ENCODE data around the gene CTNNB1. TPM values are rescaled to one million over a fixed set of nuclear protein-coding genes. Genes with fewer than 3 reads are reported as not detected.

Gene CTNNB1
- total RNA-seq, 1 donor from 2014 or later, result 1,075 TPM

DNA sequence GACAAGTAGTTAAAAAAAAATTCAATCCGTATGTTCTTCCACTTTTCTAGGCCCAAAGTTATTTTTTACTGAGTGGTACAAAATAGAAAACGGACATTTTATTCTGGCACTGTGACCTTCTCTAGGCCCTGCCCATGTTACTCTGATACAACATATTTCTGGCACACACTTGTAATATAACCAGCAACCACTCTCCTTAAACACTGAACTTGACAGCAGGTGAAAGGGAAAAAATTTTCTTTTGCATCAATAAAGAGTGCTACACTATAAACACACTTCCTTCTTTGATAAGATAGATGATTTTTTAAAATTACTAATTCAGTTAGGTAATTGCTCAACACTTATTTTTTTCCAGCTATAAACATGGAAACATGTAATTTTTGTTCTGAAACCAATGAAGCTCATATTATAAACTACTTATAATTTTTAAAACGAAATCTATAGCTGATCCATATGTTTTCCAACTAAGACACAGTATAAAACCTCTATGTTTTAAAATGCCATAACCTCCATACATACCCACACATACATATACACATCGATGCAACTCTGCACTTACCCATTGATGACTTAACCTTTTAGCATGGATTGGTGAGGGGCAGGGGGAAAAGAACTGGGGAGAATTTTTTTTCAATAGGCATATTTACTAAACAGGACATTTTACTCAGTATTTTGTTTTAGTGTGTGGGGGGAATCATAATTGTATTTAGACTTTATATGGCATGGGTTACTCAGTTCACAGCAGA, 5.3 kb upstream of the CTNNB1 start:
- no peak for DNase-seq

DNA sequence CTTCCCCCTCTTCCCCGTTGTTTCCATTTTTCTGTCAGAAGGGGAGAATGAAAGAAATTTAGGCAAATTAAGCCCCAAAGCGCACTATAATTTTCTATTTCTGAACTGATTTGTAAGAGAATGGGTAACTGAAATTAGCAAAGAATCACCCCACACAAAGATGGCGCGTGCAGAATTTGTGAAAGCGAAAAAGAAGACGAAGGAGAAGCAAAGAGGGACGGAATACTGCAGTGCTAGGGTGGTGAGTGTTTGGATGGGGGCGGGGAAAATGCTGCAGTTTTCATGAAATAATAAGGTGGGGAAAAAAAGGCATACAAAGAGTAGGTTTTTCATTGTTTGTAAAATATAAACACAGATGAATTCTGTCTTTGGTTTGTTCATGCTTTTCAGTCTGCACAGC, 4.6 kb upstream of the CTNNB1 start:
- no peak for DNase-seq

DNA sequence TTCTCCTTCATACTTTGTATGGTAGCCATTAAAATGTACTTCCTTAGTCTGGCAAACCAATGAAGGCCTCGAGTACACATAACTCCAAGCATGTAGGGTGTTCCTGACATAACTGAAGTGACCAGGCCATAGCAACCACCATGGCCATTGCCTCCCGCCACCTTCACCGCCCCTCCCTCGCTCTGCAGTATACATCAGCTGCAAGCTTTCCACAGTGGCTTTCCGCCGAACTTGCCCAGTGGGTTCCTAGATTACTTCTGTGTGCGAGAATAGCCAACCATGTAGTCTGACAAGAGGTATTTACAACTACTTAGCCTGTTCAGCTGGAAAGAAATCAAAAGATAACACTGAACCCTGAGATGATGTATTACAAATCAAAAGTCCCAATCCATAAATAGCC, 3.4 kb upstream of the CTNNB1 start:
- no peak for DNase-seq

DNA sequence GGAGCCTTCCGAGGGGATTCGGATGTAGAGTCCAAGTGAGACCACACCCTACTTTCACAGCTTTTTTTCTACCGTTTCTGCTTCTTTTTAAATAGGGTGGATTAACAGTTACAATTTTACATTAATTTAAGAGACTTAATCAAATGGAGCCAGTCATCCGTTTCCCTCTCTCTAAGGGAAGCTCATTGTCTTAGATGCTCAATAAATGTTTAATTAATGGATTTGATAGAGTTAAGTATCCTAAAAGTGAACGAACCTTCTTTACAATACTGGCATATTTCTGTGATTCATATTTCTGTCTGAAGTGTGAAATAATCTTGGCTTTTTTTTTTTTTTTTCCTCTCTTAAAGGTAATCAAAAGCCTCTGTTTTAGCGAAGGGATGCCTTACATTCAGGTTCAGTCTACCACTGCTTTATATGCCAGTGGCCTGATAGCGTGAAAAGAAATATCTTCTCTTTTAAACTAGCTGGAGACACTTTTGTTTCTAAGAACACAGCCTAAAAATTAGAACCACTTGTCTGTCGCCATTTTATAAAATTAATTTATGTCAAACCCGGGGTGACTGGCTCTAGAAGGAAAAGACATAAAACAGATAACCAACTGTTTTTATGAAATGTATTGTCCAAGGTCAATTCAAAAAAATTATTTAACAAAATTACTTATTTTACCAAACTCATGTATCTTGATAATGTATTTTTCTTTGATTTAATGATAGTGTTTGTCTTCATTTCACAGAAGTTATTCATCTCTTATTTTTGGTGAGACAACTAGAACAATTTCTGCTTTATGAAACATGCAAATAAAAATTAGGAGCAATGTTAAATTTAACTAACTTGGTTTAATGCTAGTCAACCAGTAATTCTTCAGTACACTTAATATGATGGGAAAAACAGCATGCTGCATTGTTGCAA, 2.5 kb upstream of the CTNNB1 start:
- DNase-seq, result no peak

DNA sequence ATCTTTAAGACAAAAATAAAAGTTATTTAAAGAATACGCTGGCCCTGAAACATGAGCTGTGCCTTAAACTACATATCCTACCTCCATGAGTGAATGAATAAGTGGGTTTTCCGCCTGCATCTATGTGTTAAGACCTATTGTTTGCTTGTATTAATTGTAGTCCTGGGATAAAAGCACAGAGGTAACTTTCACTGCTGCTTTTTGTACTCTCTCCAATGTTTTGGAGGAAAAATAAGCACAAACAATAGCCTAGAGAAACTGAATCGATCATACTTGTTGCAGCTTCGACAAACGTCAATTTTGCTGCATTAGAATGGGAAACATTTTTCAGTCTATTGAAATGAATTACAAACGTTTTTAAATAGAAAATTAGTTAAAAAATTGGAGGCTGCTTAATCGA, 1.3 kb upstream of the CTNNB1 start:
- no peak for DNase-seq

DNA sequence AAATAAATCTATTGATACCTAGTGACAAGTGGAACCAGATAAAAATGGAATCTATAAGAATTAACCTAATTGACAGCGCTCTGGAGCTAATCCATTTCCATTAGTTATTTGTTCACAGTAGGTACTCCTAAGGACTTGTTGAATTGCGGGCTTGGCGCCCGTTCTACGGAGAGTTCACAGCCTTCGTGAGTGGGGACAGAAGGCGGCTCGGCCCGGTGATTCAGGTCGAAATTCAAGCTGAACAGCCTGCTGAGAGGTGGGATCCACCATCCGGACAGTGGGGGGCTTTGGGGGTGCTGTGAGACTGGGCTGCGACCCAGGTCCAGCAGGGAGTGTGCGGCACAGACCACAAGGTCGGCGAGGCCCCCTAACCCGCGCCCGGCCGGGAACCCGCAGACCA, 779 bp upstream of the CTNNB1 start:
- DNase-seq, result no peak

DNA sequence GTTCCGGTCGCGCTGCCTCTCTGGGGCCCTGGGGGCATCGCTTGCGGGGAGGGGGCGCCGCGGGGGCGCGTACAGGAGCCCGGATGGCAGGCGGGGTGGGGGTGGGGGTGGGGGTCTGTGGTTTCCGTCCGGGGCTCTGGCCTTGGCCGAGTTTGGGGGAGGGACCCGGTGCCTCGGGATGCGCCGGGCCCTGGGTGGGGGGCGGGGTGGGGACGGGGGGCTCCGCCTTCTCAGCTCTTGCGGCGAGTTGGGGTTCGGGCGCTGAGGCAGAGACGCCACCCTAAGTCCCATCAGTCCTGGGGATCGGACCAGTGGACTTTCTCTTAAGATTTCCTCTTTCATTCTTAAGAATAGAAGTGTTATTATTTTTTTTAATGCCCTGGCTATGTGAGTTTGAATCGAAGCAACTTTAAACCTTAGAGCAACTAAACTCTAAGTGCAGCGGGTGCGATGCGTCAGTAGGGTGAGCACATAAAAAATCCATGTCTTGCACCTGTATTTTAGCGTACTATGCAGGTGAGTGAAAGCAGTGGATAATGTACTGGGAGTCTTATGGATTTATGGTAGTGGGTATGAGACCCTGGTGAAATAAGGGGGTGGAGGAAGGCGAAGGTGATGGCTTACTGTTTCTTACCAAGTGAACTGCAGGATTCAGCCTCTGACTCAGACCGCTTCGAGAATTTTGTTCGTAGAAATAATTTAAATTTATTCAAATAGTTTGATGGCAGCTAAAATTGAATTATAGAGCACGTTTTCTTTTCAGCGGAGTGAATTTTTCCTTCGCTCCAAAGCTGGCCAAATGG, 762 bp downstream of the CTNNB1 start:
- DNase-seq, result peak; percentile 54

DNA sequence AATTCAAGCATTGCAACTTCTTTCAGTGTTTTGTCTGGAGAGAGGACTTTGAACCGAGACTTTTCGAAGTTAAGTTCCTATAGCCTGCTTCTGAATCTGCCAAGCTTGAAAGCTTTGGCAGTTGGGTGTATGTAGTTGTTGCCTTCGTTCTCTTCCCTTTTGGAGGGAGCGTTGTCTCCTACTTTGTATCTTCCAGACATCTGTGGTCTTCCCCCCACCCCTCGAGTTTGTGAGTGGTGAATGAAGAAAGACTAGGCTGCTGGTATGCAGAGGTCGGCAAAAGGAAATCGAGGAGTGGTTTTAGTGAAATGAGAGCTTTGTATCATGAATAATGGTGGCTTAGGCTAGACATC, 1.3 kb downstream of the CTNNB1 start:
- DNase-seq, result no peak

DNA sequence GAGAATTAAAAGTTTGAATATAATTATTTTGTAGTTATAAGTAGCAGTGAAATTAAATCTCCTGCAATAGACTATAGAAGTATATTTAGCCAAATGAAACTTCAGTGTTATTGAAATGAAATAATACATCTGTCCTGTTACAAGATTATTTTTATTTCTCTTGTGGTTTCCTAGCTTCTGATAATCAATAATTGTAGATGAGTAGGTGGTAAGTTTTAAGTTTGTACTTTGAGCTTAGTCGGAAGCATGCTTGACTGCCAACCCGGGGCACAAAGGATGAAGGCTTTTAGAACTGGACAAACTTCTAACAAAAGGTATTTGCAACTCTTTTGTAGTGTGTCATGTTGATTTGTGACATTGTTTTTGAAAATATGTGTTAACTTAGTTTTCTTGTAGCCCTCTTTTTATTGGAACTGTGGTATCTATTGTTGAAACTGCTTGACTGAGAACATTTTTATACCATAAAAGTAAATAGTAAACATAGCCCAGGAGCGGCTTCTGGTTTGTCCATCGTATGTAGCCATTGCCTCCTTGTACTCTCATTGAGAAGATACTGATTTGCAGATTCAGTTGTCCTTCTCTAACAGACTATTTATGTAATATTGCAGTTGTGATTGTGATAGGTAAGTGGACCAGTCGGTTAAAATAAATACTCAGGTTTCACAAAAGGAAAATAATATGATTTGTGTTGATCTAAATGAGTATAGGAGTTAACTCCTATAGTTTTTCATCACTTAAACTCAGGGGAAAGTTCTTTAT, 2.9 kb downstream of the CTNNB1 start:
- no peak for DNase-seq

DNA sequence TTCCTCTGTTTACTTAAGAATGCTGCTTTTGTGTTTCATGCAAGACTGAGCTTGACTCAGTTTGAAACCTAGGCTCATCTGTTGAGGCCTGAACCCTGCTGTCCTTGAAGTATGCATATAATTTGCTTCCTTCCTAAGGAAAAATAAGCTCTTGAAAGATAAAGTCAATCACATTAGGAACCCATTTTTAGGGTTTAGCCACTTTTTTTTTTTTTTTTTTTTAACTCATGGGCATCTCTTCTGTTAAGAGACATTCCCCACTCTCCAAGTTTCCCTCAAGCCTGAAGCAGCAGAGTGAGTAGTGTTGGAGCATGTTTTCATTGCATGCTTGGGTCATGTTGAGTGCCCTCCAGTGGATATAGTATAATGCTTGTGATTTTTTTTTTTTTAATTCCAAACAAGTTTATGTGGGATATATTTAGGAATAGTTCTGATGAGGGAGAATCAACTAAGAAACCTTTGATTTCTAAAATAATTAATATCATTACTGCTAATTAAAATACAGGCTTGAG, 3.6 kb downstream of the CTNNB1 start:
- DNase-seq, result no peak

DNA sequence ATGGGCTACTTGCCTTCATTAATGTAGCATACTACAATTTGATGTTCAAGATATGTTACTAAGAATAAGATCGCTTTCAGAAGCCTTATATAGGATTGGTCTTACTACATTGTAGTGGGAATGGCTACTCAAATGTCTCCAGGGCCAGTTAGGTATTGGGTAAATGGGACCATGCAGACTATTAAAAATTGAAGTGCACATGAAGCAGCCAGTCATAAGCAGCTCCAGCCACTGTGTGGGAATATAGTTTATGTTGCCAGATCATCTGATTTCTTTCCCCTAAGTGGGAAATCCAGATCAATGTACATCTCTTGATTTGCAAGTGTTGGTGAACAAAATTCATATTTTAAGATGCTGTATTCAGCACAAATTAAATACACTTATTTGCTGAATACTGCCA, 5.1 kb downstream of the CTNNB1 start:
- no peak for DNase-seq

DNA sequence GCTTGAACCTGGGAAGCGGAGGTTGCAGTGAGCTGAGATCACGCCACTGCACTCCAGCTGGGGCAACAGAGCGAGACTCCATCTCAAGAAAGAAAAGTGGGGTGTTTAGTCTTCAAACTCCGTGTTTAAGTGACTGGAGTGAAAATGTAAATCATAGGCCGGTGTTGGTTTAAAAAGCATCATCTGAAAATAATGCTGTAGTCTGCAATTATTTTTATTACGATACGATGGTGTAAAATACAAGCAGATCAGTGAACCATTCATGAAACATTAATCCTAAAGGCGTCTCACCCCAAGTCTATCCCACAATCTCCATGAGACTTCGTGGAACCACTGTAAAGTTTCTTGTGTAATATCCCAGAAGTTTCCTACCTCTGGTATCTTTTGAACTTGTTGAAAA, 6.3 kb downstream of the CTNNB1 start:
- no peak for DNase-seq

DNA sequence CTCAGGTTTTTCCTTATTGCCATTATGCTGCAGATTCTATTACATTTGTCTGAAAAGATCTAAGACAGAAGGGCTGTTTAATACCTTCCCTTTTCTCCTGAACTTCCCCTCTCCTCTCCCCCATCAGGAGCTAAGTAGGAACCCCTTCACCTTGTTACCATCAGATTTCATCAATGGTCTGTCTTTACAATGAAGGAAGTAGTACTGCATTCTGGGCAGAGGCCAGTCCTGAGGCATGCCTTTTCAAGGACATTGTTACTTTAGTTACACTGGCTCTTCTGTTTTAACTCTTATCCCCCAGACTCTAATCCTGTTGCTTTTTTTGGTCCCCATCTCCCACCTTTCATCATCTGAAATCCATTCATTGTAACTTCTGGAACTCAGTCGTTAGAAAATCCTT, 8.1 kb downstream of the CTNNB1 start:
- DNase-seq, result no peak

DNA sequence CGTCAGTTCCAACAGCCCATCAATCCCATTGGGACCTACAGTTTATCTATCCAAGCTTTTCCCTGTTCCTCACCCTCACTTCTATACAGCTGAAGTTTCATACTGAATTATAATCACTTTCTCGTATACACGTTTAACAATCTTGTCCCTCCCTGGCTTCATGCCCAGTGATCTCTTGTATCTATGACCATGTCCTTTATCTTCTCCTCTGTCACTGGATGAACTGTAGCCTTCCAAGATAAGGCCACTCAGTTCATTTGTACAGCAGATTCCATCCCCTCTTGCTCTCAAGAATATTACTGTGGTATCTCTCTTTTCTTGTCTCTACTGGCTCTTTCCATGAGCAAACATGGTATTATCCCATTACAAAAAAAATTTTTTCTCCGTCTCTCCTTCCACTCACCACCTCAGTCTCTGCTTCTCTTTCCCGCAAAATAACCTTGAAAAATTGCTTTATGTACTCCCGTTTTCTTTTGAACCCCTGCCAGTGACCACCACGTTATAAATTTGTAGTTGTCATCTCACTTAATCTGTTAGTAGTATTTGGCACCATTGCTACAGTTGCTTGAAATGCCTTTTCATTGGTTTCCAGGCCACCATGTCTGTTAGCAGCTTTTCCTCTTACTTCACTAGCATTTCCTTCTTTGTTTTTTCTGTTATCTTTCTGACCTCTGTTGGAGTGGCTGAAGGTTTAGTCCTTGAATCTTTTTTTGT, 9.4 kb downstream of the CTNNB1 start:
- no peak for DNase-seq

DNA sequence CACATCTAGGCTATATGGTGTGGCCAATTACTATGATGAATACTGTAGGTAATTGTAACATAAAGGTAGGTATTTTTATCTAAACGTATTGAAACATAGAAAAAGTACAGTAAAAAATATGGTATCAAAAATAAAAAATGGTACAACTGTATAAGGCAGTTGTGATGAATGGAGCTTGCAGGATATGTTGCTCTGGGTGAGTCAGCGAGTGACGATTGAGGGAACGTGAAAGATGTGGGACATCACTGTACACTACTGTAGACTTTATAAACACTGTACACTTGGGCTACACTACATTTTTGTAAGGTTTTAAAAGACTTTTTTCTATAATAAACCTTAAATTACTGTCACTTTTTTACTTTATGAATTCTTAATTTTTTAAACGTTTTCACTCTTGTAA, 10.3 kb downstream of the CTNNB1 start:
- DNase-seq, result no peak

DNA sequence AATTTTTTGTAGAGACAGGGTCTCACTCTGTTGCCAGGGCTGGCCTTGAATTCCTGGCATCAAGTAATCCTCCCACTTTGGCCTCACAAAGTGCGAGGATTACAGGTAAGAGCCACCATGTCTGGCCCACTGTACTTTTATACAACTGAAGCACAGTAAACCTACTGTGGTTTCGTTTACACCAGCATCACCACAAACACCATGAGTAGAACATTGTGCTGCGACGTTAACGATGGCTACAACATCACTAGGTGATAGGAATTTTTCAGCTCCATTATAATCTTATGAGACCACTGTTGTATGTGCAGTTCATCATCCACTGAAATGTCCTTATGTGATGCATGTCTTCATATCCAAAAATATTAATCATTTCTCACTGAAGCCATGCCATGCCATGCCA, 11.7 kb downstream of the CTNNB1 start:
- no peak for DNase-seq

DNA sequence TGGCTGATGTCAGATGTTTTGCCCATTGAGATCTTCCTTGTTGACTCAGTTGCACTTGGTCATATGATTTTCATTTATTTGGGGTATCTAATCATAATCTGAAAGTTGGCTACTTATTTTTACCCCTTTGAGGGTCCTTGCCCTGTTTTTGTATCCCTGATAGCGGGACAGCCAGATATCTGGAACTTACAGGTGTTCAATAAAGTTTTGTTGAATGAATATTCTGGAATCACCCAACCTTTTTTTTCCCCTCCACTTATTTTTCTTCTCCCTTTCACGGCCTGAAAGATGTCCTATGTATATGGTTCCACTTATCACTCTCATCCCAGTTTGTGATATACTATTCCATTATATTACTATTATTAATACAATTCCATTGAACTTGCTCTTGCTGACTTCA, 12.8 kb downstream of the CTNNB1 start:
- no peak for DNase-seq

DNA sequence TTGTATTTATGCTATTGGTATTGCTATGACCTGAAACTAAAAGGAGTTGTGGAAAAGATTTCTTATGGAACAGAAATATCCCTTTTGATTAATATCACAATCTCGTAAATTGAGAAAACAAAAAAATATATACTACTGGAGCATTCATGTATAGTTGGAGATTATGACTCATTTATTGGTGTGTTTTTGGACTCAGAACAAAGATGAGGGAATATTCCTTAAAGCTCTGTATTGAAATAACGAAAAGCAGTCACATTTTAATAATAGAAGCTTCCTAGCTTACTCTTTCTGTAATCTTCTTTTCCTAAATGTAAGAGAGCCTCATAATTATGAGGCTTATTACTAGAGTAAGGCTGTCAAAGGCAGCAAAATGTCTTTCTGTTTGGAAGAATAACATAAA, 14.3 kb downstream of the CTNNB1 start:
- no peak for DNase-seq

DNA sequence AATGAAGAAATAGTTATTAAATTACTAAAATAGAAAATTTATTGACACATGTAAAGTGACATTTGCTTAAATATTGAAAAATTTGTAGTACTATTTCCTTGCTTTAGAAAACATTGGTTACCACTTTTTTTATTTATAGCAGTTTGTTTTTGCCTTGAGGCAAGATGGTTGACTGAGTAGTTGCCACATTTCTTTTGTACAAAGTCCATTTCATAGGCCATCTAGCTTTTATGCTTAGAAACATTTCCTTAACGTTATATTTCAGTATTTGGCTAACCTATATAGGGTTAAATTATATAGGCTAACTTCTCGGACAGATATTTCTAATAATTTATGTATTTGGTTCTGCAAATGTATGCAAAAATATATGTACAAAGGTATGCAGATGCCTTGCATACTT, 17.1 kb downstream of the CTNNB1 start:
- no peak for DNase-seq

DNA sequence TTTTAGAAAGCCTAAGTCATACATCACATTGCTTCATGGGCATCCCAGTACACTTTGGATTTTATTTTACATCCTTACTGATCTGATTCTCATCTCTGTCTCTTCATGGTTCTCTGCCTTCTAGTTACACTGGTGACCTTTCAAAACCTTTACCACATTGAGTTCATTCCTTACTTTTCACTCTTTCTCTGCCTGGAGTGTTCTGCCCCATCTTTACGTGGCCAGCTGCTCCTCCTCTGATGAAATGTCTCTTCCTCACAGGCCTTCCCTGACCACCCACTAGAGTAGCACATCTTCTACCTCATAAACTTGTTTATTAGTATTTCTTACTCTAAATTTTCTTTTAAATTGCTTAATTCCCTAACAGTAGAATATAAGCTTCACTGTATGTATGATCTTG, 17.7 kb downstream of the CTNNB1 start:
- DNase-seq, result no peak

DNA sequence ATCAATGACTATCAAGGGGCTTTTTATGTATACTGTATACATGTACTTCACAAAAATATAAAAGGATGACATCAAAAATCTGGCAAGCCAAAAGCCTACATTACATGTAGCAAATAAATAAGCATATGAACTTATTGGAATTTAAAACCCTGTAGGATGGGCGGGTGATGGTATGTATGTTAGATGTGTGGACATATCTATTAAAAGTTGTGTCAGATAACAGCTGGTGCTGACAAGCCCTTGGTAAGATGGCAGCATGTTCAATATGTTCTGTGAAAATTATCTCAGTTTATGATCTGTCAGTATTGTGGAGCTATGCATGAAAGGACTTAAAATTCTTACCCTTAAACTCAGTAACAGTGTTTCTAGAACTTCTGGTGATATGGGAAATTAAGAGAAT, 20.1 kb downstream of the CTNNB1 start:
- no peak for DNase-seq
